DOHH2 (cell line): ENCODE measurements around the gene ESYT3.

ENCODE experiments used
- CTCF ChIP-seq: fragments of 200-600 bp; sonication (generic); IDR thresholded peaks from one replicate; pipeline ENCODE4 v1.5.1; 2014; ENCODE audit warnings: antibody characterized with exemption, mild to moderate bottlenecking, low read depth, low read length; ENCODE audit not compliant: poor library complexity, severe bottlenecking
- EZH2phosphoT487 ChIP-seq: fragments of 200-600 bp; sonication (generic); IDR thresholded peaks from 2 replicates; pipeline ENCODE4 v1.6.1; 2017; ENCODE audit warnings: borderline replicate concordance, mild to moderate bottlenecking, antibody characterized with exemption, low read length, moderate library complexity, mixed read lengths

GRCh38 chr3:138394686-138395085 lies 39.7 kb upstream of the ESYT3 start:
- no peak for TF ChIP-seq CTCF
- TF ChIP-seq EZH2phosphoT487, result no peak
